OCI-LY7 (cell line): ENCODE data around the gene SCN4B.

Experiments used
- CTCF ChIP-seq: fragments of 200-600 bp; sonication (generic); conservative IDR thresholded peaks from 2 replicates; pipeline ENCODE4 v1.5.1; 2014; ENCODE audit warnings: mild to moderate bottlenecking, antibody characterized with exemption, low read length, moderate library complexity, mixed read lengths
- EZH2phosphoT487 ChIP-seq: fragments of 200-600 bp; sonication (generic); IDR thresholded peaks from 2 replicates; pipeline ENCODE4 v1.6.1; 2018; ENCODE audit warnings: low read depth, borderline replicate concordance, mild to moderate bottlenecking, mixed run types, antibody characterized with exemption, low read length, moderate library complexity, mixed read lengths

GRCh38 chr11:118175031-118175992 lies 22.7 kb upstream of the SCN4B start:
- no peak for TF ChIP-seq CTCF
- no peak for TF ChIP-seq EZH2phosphoT487
